OCI-LY1 (cell line): Measurements from ENCODE around the gene MAP7.

ENCODE experiments used
- EZH2 ChIP-seq: fragments of 200-600 bp; sonication (generic), shearing (Covaris generic); IDR thresholded peaks from 2 replicates; pipeline ENCODE4 v1.8.0; 2017; ENCODE audit warnings: borderline replicate concordance, mixed run types, mild to moderate bottlenecking, antibody characterized with exemption, low read length, moderate library complexity, mixed read lengths
- TF ChIP-seq, protein P1 (sequence below): fragments of 200-600 bp; sonication (generic), shearing (Covaris generic); IDR thresholded peaks from 2 replicates; pipeline ENCODE4 v1.5.1; 2017; ENCODE audit warnings: mild to moderate bottlenecking, antibody characterized with exemption, low read length, moderate library complexity, mixed read lengths

DNA sequence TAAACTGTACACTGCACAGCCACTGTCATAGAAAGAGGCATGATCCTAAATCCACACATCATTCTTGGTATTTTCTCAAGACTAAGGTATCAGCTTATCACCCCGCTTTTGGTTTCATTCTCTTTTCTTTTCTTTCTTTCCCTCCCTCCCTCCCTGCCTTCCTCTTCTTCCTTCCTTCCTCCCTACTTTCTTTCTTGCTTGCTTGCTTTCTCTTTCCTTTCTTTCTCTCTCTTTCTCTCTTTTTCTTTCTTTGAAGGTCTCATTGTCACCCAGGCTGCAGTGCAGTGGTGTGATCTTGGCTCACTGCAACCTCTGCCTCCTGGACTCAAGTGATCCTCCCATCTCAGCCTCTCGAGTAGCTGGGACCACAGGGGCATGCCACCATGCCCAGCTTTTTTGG, 81.1 kb downstream of the MAP7 start:
- TF ChIP-seq, protein P1, sequence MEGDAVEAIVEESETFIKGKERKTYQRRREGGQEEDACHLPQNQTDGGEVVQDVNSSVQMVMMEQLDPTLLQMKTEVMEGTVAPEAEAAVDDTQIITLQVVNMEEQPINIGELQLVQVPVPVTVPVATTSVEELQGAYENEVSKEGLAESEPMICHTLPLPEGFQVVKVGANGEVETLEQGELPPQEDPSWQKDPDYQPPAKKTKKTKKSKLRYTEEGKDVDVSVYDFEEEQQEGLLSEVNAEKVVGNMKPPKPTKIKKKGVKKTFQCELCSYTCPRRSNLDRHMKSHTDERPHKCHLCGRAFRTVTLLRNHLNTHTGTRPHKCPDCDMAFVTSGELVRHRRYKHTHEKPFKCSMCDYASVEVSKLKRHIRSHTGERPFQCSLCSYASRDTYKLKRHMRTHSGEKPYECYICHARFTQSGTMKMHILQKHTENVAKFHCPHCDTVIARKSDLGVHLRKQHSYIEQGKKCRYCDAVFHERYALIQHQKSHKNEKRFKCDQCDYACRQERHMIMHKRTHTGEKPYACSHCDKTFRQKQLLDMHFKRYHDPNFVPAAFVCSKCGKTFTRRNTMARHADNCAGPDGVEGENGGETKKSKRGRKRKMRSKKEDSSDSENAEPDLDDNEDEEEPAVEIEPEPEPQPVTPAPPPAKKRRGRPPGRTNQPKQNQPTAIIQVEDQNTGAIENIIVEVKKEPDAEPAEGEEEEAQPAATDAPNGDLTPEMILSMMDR, result no peak
- TF ChIP-seq EZH2, result no peak
